ENCODE results near the gene B3GALT6.

DNA sequence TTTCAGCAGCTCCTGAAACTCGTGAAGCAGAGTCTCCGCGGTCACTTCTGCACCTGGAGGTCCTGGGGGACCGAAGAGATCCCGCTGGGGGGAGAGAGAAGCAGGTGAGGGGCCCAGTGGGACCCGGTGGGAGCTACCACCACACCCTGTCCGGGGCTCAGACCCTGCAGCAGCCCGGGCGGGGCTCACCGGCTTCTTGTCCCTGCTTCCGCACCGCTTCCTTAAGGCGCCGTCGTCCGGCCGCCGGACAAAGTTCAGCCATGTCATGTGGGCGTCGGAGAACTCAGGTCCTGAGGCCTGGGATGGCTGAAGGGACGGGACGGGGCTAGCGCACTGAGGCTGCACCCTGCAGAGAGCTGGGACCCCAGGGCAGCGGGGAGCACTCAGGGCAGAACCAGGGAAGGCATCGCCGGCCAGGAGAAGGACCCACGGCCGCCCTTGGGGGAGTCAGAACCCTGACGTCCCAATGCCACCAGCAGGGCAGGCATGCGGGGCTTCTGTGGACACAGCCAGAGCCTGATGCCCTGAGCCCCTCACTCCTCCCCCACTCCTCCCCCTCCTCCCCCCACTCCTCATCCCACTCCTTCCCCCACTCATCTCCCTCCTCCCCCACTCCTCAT lies 12.3 kb downstream of the B3GALT6 start:
- TF ChIP-seq POLR2AphosphoS5 (IDR thresholded peaks at IDR 0.05) = no peak
- TF ChIP-seq, protein P1, sequence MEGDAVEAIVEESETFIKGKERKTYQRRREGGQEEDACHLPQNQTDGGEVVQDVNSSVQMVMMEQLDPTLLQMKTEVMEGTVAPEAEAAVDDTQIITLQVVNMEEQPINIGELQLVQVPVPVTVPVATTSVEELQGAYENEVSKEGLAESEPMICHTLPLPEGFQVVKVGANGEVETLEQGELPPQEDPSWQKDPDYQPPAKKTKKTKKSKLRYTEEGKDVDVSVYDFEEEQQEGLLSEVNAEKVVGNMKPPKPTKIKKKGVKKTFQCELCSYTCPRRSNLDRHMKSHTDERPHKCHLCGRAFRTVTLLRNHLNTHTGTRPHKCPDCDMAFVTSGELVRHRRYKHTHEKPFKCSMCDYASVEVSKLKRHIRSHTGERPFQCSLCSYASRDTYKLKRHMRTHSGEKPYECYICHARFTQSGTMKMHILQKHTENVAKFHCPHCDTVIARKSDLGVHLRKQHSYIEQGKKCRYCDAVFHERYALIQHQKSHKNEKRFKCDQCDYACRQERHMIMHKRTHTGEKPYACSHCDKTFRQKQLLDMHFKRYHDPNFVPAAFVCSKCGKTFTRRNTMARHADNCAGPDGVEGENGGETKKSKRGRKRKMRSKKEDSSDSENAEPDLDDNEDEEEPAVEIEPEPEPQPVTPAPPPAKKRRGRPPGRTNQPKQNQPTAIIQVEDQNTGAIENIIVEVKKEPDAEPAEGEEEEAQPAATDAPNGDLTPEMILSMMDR (IDR thresholded peaks at IDR 0.05) = no peak
- no peak for TF ChIP-seq POLR2A (IDR thresholded peaks at IDR 0.05)
- no peak for TF ChIP-seq EP300 (IDR thresholded peaks at IDR 0.05)

All from gastroesophageal sphincter (tissue), 3 donors.